GM21423 (cell line): ENCODE measurements around the gene LHX4.

ENCODE experiments used
- ATAC-seq: cut with Tn5 transposase; IDR thresholded peaks from one replicate; pipeline ENCODE4 v1.9.1; 2021; ENCODE audit warnings: mild to moderate bottlenecking, moderate library complexity; ENCODE audit not compliant: unreplicated experiment

Gene LHX4

DNA sequence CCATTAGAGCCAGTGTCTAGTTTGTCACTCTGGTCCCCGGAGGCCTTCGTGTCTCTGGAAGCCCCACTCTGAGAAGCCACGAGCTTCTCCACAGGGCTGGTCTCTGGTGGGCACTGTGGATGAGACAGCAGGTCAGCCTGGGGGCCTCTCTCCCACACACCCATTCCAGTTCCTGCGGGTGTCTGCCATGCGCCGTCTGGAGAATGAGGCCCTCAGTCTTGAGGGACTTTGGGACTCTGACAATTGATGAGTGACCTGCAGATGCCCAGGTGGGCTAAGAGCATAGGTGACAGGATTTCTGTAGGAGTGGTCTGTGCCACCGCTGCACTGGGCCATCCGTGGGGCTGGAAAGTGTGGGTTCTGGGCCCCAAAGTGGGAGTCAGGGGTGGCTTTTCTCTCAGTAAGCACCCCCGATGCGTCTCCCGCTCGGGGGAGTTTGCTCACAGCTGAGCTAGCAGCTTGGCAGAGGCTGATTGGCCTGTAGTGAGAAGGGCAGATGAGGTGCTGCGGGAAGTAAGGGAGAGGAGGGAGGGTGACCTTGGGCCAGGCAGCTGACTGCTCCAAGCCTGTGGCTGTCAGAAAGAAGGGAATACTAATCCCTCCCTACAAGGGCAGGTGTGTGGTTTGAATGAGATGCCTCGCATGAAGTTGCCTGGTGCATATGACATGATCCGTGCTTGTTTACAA is 26.4 kb downstream of the LHX4 start:
- no peak for ATAC-seq

DNA sequence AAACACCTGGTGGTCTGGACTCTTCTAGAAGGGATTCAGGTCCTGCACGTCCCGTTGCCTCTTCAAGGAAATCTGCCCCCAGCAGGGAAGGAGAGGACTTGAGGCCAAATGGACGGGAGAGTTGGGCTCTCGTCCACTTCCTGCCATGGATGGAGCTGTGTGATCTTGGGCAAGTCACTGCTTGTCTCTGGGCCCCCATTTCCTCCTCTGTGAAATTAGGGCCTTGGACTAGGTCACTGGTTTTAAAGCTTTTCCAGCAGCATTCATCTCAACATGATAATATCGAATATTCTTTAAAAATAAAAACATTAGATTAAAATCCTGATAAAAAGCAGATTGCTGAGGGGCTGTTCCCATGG is 26.9 kb downstream of the LHX4 start:
- no peak for ATAC-seq

DNA sequence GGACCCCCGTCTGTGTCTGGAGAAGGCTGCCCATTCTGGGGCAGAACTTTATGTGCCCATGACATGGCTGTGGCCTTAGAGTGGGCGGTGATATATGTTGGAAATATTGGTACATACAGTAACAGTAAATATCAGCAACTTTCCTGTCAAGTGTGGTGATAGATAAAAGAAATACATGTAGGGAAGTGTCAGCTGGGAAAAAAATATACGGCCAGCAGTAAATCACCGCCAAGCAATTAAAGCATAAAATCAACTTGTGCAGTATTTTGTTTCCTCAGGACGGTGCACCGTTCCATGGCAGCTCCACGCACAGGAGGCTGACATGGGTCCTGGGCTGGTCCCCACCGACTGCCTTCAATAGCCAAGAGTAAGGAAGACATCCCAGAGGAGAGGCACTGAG is 27.4 kb downstream of the LHX4 start:
- ATAC-seq = no peak

DNA sequence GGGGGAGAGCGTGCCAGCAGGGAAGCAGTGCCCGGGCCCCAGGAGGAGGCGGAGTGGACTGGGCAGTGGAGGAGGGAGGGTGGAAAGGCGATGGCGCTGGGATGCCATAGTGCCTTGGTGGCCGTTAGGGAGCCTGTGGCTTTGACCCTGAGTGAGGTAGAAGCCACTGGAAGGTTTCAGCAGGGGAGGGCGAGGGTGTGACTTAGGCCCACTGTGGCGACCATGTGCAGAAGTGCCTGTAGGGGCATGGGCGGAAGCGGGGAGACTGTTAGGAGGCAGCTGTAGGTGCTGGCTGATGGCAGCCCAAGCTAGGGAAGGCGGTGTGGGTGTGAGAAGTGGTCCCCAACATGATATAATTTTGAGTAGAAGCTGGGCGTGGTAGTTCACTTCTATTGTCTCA is 28.2 kb downstream of the LHX4 start:
- no peak for ATAC-seq

DNA sequence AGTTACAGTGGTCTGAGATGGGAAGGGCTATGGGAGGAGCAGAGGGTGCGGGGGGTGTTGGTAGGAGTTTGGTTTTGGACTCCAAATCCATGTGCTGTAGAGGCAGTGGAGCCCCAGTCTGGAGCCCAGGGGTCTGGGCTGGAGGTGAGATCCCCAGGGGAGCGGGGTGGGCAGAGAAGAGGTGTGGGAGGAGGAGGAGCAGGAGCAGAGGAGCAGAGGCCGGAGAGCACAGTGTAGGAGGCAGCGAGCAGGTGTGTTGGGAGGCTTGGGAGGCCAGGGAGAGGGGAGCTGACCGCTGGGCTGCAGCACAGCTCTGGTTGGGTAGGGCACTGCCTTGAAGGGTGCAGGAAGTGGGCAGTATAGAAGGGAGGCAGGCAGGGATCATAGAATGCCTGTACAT is 28.9 kb downstream of the LHX4 start:
- no peak for ATAC-seq

DNA sequence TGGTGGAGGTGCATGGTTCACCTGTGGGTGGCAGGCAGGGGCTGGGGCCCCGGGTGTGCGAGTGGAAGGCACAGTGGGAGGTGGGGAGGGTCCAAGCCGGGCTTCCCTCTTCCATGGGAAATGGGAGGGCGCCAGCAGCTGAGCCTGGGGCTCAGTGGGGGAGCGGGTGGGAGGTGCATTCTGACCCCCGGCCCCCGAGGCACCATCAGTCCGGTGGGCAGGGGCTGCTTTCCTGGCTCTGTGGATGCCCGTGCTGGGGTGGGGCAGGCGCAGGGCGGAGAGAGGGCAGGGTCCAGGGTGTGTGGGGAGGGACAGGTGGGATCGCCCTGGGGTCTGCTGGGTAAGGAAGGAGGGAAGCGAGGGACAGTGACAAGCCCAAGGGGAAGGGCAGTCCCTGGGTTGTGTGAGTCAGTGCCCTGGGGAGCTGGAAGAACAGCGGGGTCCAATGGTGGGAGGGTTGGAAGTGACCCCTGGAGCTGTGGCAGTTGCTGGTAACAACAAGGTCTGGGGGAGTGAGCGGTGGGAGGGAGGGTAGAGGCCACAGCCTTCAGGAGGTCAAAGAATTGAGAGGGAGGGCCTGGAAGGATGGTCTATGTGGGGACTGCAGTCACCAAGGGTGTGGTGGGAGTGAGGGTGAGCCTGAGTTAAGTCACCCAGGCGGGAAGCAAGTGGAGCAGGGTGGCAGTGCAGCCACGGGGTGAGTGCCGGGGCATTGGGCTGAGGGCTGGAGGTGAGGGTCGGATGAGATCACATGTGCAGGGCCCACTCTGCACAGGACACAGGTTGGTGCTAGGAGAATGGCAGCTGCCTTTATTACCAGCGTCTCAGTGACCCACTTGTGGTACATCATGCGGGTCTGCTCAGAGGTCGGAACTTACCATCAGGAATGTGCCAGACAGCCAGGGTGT is 29.6 kb downstream of the LHX4 start:
- ATAC-seq = no peak

DNA sequence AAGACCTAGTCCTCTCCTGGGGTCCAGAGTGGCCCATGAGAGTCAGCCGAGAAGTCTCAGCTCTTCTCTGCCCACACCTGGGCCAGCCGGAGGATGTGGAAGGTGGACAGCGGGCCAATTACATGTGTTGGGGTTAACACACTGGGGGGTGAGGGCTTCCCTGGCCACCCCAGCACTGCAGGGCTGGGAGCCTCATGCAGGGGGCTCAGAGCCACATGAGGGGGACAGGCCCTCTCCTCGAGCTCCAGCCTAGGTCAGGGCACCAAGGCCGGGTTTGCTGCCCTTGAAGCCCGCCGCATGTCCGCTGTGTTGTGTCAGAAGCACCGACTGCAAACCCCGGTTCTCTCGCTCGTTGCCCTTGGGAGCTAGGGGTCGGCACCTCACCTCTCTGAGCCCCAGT is 30.5 kb downstream of the LHX4 start:
- ATAC-seq = no peak

DNA sequence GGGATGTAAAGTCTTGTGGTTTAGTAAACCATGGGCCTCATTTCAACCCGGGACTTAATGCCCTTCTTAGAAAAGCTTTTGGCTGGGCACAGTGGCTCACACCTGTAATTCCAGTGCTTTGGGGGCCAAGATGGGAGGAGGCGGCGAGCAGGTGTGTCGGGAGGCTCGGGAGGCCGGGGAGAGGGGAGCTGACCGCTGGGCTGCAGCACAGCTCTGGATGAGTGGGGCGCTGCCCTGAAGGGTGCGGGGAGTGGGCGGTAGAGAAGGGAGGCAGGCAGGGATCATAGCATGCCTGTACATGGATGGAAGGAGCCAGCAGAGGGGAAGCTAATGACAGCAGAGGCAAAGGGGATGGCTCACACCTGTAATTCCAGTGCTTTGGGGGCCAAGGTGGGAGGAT is 31.0 kb downstream of the LHX4 start:
- ATAC-seq = no peak

DNA sequence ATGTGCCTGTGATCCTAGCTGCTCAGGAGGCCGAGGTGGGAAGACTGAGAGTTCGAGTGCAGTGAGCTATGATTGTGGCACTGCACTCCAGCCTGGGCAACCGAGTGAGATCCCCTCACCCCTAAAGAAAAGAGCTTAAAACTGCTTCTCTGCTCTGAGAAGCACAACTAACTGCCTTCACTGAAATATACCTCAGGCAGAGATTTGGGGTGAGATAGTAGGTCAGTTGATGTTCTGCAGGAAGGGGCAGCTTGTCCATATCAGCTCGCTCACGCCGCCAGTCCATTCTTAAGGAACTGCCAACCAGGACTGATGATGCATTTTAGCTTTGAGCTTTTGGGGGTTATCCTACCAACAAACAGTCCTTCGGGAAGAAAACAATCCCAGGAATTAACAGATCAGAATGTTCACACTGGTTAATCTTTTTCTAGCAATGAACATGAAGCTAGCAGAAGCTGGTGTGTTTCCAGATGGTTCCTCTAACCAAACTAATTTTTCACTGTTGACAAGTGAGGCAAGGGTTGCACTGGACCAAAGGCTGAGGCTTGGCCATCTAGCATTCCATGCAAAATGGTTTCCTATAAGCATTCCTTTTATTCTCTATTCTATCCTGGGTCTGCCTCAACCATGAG is 31.6 kb downstream of the LHX4 start:
- no peak for ATAC-seq

DNA sequence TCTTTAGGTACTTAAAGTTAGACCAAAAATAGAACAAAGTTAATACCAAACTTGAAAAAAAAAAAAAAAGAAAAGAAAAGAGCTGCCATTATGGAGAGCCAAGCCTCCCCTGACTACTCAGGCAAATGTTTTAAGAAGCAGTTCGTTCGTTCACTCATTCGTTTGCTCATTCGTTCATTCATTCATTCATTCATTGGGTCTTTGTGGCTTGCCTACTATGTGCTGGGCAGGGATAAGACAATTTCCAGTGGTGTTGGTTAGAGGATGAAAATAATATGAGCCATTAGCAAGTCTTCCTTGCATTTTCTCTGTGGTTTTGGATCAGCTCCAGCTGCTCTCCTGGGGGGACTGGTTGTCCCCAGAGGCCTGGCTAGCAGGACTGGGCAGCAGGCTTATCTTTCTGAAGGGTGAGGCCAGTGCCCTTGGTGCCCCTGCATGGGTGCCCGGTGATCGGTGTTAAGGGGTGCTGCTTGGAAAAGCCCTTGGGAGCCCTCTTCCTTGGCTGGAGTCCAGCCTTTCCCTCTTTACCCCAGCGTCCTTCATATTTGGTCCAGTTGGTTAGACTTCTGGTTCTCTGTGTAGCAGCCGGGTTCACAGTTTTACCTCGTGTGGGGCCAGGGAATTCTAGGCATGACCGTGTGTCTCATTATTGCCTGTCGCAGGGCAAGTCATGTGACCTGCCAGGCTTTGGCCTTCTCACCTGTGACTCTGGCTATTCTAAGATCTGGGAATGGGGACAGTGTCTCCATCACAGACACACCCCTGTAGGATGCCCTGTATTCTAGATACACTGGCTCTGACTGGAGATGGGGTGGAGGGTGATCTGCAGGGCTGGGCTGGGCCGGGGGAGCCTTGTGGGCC is 32.8 kb downstream of the LHX4 start:
- ATAC-seq = no peak

DNA sequence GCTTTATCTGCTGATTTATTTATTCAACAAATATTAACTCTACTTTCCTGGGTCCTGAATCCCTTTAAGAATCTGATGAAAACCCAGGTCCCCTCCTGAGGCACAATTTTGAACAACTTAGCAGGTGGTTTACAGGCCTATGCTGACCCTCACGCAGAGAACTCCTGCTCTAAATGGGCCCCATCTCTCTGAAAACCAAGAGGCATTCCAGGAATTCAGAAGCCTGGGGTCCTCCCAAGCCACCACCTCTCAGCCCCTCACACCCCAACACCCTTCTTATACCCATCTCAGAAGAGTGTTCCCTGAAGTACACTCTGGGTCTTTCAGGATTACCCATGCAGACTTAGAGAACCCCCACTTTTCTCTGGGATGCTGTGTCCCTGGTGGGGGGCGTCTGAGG is 34.5 kb downstream of the LHX4 start:
- no peak for ATAC-seq

DNA sequence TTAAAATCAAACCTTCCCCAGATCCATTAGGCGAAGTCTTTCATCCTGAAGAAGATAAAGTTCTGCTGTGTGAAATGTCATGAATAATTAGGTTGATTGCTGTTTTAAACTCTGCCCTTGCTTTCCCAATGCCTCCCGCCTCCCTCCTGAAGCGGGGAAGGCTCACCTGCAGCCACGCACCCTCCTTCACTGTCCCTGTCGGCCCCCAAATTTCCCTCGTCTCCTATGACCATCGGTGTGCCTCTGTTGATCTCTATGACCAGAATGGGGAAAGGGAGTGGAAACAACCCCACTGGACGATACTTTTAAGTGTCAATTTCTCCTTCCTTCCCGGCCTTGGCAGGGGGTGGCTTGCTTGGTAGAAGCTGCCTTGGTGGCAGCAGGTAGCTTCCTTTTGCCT is 35.1 kb downstream of the LHX4 start:
- no peak for ATAC-seq

DNA sequence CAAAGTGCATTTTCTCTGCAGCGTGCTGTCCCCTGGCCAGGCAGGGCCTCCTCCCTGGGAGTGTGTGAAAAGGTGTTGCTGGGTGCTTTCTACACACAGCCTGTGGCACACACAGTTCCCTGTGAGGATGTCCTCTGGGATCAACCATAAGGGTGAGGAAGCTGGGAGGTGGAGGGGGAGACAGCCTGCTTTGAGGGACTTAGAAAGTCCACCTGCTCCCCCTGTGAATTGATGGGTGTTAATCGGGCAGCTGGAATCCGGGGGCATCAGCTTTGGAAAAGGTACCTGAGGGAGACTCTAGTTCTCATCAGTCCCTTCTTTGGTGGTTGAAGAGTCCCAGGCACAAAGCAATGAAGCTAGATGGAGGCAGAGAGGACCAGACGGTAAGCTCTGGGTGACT is 35.8 kb downstream of the LHX4 start:
- no peak for ATAC-seq

DNA sequence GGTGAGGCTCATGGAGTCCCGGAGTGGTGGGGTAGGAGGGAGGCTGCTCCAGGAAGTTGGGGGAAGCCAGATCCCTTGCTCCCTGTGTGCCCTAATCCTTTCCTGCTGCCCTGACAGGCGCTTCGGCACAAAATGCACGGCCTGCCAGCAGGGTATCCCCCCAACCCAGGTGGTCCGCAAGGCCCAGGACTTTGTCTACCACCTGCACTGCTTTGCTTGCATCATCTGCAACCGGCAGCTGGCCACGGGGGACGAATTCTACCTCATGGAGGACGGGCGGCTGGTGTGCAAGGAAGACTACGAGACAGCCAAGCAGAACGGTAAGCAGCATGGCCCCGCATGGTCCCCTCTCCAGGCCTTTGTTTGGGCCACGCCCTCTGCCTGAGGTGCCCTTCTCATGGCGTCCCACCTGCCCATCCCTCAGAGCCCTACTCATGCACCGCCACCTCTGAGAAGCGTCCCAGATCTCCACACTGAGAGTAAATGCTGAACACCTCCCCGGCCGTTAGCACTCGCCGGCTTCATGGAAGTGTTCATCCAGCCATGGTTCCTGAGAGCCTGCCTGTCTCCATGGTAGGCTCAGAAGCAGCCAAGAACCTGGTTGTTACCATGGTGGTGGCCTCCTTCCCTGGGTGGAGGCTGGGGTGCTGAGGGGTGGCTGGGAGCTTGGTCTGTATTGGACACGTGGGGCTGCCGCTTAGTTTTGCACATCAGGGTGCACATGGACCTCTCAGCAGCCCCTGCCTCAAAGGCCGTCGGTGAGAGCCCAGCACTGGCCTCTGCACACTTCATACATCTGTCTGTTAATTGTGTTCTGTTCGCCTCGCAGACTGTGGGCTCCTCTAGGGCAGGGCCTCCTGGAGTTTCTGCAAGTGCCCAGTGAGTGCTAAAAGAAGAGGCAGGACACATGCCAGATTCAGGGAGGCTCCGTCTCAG is 36.5 kb downstream of the LHX4 start:
- no peak for ATAC-seq

DNA sequence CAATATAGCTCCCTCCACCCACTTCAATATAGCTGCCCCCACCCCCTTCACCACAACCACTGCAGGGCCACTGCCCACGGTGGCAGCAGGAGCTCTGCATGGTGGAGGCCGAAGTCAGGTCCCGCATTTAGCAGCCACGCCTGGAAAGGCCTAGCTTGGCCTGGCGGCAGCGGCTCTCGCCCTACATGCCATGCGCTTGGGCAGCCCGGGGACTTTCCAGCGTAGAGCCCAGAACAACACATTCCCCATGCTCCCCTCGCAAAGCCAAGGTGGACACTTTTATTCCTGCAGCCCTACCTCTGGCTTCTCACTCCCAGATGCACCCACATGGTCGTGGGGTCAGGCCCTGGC is 37.1 kb downstream of the LHX4 start:
- no peak for ATAC-seq

DNA sequence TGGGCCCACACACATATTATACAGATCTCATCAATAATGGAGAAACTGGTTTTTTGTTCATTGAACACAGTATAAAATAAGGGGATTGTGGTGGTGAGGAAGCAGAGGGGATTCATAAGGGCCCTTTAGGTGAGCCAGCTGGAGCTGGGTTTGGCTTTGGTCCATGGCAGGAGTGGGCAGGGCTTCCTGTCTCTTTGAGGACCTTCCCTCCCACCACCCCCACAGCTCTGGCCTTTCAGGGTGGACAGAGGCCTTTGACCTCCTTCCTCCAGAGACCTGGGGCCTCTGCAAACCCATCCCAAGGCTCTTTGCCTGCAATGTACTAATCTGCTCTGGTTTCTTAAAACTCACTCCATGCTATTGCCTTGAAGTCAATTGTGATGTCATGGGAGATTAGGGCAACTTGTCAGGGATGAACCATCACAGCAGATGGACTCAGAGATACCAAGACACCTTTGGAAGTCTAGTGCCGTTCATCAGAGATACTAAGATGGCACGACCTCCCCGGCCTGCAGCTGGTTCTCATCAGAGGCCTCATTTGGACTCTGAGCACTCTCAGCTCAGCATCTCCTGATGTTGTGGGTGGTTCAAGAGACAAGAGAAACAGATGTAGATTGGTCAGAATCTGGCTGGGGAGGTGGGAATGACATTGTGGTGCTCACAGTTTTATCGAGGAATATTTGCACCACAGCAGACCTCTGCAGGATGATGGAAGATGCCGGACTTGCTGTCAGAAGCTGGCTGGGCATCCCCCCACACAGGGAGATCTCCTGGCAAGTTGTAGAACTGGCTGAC is 37.9 kb downstream of the LHX4 start:
- no peak for ATAC-seq

DNA sequence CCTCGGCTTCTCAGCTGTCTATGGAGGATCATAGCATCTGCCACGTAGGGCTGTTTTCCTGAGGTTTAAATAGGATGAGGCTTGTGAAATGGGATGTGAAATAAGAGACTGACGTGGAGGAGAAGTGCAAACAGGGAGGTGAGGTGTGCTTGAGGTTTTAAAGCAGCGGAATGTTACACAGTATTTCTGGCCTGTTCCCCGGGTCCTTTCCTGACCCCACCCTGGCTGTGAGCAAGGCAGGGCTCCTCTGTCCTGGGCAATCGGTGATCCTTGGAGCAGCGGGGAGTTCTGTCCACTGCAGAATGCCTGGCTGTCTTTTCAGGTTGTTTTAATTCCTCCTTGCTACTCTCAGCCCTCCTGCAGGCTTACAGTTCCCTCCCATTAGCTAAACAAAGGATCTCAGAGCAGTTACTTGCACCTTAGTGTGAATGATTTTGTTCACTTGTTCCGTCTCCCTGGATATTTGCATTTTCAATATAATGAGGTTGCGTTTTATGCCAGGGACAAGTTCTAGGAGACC is 38.6 kb downstream of the LHX4 start:
- no peak for ATAC-seq

DNA sequence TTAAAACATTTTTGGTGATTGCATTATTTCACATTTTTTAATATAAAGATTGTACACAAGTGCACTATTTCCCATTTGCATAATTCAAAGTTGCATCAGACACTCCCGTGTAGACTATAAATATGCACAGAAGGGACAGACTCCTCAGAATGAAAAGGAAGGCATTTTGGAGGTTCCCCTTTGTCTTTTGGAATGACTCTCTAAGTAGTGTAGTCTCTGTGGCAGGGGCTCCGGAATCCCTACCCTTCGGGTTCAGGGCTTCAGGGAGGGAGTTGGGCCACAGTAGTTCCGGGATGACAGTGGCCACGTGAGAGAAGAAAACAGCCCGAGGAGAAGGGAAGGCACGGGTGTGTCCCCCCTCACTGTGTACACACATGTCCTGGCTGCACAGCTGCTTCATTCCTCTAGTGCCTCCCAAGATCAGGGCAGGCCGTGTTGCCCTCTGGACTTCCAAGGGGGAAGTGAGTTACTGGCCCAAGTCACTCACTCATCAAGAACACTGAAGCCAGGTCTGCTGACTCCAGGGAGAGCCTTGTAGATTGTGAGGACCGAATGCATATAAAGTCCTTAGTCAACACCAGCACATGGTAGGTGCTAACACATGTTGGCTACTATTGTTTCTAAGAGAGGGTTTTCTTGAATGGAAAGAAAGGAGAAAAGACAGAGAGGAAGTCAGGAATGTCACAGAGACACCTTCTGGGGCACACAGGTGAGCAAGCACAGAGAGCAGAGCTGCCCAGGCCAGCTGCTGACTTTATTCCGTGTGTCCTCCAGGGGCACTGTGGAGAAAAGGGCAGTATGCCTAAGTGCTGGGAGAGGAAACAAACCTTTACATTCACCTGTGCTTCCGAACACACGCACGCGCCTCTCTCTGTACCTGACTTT is 39.8 kb downstream of the LHX4 start:
- ATAC-seq = no peak
